GM18907 (cell line): ENCODE data around the gene TFDP2.
"Not testable (repeated sequence)": the region's sequence is repeated elsewhere in the genome, so short reads cannot be mapped to it uniquely, and the experiment has no call there.

ENCODE experiments used
- ATAC-seq: cut with Tn5 transposase; IDR thresholded peaks from one replicate; pipeline ENCODE4 v1.9.1; 2021; ENCODE audit warnings: mild to moderate bottlenecking, moderate library complexity; ENCODE audit not compliant: unreplicated experiment

The TFDP2 gene

GRCh38 chr3:142027300-142027699, 122.0 kb downstream of the TFDP2 start:
- no peak for ATAC-seq

GRCh38 chr3:142026333-142026732, 123.0 kb downstream of the TFDP2 start:
- ATAC-seq, result no peak

GRCh38 chr3:142022381-142022780, 127.0 kb downstream of the TFDP2 start:
- peak; percentile 73 for ATAC-seq

- no peak for ATAC-seq
Measured at GRCh38 chr3:142021127-142021526, 128.2 kb downstream of the TFDP2 start.

GRCh38 chr3:142019794-142020320, 129.5 kb downstream of the TFDP2 start:
- ATAC-seq, result peak; percentile 82

- ATAC-seq, result no peak
Measured at GRCh38 chr3:142013993-142014392, 135.4 kb downstream of the TFDP2 start.

GRCh38 chr3:142013326-142013980, 135.9 kb downstream of the TFDP2 start:
- no peak for ATAC-seq

GRCh38 chr3:142009029-142009428, 140.3 kb downstream of the TFDP2 start:
- no peak for ATAC-seq

GRCh38 chr3:142007710-142008399, 141.5 kb downstream of the TFDP2 start:
- ATAC-seq, result no peak

- not testable (repeated sequence) for ATAC-seq
Measured at GRCh38 chr3:142004957-142005356, 144.4 kb downstream of the TFDP2 start.

- no peak for ATAC-seq
Measured at GRCh38 chr3:142004025-142004424, 145.3 kb downstream of the TFDP2 start.

GRCh38 chr3:142003291-142003690, 146.1 kb downstream of the TFDP2 start:
- no peak for ATAC-seq

- no peak for ATAC-seq
Measured at GRCh38 chr3:142000325-142000870, 148.9 kb downstream of the TFDP2 start.

- ATAC-seq, result no peak
Measured at GRCh38 chr3:141998669-141999290, 150.6 kb downstream of the TFDP2 start.

- ATAC-seq, result peak; percentile 62
Measured at GRCh38 chr3:141996437-141996836, 152.9 kb downstream of the TFDP2 start.

GRCh38 chr3:141994856-141995255, 154.5 kb downstream of the TFDP2 start:
- no peak for ATAC-seq

GRCh38 chr3:141992512-141992911, 156.8 kb downstream of the TFDP2 start:
- peak; percentile 44 for ATAC-seq

GRCh38 chr3:141986548-141987107, 162.7 kb downstream of the TFDP2 start:
- ATAC-seq, result no peak

- no peak for ATAC-seq
Measured at GRCh38 chr3:141981084-141981483, 168.3 kb downstream of the TFDP2 start.

- no peak for ATAC-seq
Measured at GRCh38 chr3:141979050-141979671, 170.2 kb downstream of the TFDP2 start.

GRCh38 chr3:141974777-141975176, 174.6 kb downstream of the TFDP2 start:
- ATAC-seq, result not testable (repeated sequence)
